K562 (cell line): ENCODE results near the gene ZMIZ1. TPM values are rescaled to one million over a fixed set of nuclear protein-coding genes. Genes with fewer than 3 reads are reported as not detected.
A peak's percentile ranks its signal among the peaks of the same experiment; 100 is the strongest.

Experiments used
- NELFE ChIP-seq: IDR thresholded peaks from 2 replicates; pipeline ENCODE4 v1.6.1; 2011; ENCODE audit warnings: mild to moderate bottlenecking; ENCODE audit not compliant: insufficient read depth, insufficient read length
- NFATC3 ChIP-seq: fragments of 450-650 bp; IDR thresholded peaks from 2 replicates; pipeline ENCODE4 v1.6.1; 2017; ENCODE audit warnings: mild to moderate bottlenecking
- TAF15 ChIP-seq: fragments of 200-400 bp; formaldehyde crosslinking; IDR thresholded peaks from 2 replicates; pipeline ENCODE4 v1.6.1; 2017; ENCODE audit warnings: mild to moderate bottlenecking, low read depth, low read length, moderate library complexity
- polyA plus RNA-seq, 8 experiments: library from polyadenylated mRNA; depleted of rRNA in 4 of 8; stranded (reverse) in 5 of 8; unstranded in 3 of 8; fragments of >200 nt; fragmentation: Nextera tagmentation in 2 of 8; fragmentation: Illumina TruSeq in 1 of 8; extraction: Ambion mirVana in 2 of 8; extraction: Trizol in 1 of 8; gene quantifications; 2 replicates each; pipeline versions ENCODE4 v1.2.1 to v1.2.3, GENCODE V29; 2011 to 2014; ENCODE audit warnings: inconsistent platforms in 1 of 8, missing spikeins in 1 of 8
- total RNA-seq, 7 experiments: library from RNA; depleted of rRNA in 6 of 7; stranded (reverse); fragments of >200 nt in 6 of 7; fragmentation: Illumina TruSeq in 2 of 7; extraction: Trizol in 2 of 7; gene quantifications; 2 replicates each; pipeline versions ENCODE4 v1.2.1 to v1.2.3, GENCODE V29; 2011 to 2021; ENCODE audit warnings: low replicate concordance in 1 of 7
- TF ChIP-seq, protein P1 (sequence below): fragments of 250-450 bp; sonication (Bioruptor Pico); IDR thresholded peaks from 2 replicates; pipeline ENCODE4 v1.5.0; 2021; ENCODE audit warnings: mild to moderate bottlenecking, moderate library complexity
- TF ChIP-seq, protein P2 (sequence below): fragments of 200-800 bp; sonication (Bioruptor generic); IDR thresholded peaks from 2 replicates; pipeline ENCODE4 v1.6.1; 2017; ENCODE audit warnings: missing genetic modification characterization, missing compliant biosample characterization
- TF ChIP-seq, protein P3 (sequence below): sonication (generic); formaldehyde crosslinking; IDR thresholded peaks from 2 replicates; pipeline ENCODE4 v1.9.0; 2022; ENCODE audit warnings: mild to moderate bottlenecking, missing genetic modification reagents
- TF ChIP-seq, protein P4 (sequence below): sonication (generic); formaldehyde crosslinking; IDR thresholded peaks from 2 replicates; pipeline ENCODE4 v1.8.0; 2022; ENCODE audit warnings: mild to moderate bottlenecking, missing genetic modification reagents, borderline replicate concordance

Gene ZMIZ1
- total and polyA plus RNA-seq, 9 of the 15 experiments (the other 6 are each of a cell fraction or from before 2014, with no cell fraction given): 1.0 to 37.3 (median 4.3) TPM

DNA sequence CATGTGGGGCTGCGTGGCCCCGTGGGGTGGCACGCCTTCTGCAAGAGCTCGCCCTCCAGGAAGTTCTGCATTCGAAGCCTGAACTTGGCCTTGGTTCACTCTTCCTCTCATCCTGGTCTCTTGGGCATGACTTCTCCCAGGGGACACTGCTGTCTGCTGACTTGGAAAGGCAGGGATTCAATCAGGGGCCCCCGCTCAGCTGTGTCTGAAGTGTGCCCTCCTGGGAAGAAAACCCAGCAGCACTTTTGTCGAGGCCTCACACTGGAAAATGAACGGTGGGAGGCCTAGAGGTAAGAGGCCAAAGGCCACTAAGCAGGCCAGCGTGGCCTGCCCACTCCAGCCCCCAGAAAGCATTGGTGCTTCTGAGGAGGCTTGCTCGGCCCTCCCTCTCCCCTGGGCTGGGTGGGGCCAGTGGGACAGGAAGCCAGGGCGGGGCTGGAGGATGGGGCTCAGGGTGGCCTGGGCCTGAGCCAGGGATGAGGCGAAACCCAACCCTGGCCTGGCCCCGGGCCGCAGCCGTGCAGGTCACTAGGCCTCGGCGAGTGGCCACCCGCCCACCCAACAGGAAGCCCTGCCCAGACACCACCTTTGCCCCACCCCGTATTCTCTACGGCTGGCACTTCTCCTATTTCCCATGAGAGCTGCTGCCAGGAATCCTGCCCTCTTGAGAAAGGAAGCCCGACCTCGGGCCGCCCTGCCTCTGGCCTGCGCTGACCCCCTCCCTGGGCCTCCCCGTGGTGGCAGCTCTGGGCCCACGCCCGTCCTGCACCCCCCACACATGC is 81.1 kb downstream of the ZMIZ1 start (continued):
- TF ChIP-seq, protein P1, sequence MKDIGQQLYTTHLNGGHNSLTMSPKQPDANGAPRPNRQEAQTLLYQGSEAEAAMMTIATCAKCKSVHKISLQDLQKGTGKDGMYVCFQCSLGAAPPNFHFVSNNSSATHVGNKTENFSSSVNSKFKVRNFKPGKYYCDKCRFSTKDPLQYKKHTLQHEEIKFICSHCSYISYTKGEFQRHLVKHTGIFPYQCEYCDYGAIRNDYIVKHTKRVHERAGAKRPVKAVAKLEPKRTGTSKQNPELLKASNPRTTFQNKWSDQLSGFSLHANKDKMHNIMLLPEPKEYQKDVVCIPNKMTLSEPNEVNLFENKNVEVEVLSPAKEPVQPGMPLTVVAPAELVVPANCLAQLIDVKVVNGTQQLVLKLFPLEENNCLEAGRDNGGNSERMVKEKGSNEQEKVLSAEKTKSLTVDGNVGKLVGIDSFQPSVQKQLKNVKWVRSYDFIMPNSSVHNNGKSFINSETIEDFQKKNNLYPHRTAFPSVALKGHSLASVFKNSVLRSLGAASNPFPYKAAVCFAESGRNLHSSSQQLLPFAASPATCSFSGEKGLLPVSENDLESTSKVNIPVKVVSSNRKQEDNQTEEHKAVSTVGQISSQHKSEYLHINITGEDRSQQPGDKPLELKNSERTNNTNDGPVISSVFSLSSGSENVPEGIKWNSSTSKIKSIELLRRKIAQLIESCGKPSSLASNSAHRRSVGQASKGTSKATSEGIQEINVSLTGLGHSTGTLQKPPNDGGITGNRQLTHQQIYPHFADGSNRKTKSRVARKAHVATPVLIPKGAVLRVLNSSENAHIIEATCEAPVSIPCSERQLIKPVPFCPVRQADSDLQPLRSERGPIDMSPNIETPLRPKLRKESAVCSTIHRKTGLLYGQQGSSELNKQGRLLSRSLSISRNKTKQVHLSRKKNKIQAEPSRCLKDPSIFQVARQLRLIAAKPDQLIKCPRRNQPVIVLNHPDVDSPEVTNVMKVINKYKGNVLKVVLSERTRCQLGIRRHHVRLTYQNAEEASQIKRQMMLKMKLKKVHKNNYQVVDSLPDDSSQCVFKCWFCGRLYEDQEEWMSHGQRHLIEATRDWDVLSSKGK (CRISPR knock-in tag): no peak
- TF ChIP-seq, protein P2, sequence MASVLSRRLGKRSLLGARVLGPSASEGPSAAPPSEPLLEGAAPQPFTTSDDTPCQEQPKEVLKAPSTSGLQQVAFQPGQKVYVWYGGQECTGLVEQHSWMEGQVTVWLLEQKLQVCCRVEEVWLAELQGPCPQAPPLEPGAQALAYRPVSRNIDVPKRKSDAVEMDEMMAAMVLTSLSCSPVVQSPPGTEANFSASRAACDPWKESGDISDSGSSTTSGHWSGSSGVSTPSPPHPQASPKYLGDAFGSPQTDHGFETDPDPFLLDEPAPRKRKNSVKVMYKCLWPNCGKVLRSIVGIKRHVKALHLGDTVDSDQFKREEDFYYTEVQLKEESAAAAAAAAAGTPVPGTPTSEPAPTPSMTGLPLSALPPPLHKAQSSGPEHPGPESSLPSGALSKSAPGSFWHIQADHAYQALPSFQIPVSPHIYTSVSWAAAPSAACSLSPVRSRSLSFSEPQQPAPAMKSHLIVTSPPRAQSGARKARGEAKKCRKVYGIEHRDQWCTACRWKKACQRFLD (CRISPR knock-in tag): peak; percentile 70; the same call in 1 of the 2 replicates
- TF ChIP-seq NELFE (no peak), TAF15 (no peak), NFATC3 (no peak)
- TF ChIP-seq, protein P3, sequence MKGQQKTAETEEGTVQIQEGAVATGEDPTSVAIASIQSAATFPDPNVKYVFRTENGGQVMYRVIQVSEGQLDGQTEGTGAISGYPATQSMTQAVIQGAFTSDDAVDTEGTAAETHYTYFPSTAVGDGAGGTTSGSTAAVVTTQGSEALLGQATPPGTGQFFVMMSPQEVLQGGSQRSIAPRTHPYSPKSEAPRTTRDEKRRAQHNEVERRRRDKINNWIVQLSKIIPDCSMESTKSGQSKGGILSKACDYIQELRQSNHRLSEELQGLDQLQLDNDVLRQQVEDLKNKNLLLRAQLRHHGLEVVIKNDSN: no peak
- TF ChIP-seq, protein P4, sequence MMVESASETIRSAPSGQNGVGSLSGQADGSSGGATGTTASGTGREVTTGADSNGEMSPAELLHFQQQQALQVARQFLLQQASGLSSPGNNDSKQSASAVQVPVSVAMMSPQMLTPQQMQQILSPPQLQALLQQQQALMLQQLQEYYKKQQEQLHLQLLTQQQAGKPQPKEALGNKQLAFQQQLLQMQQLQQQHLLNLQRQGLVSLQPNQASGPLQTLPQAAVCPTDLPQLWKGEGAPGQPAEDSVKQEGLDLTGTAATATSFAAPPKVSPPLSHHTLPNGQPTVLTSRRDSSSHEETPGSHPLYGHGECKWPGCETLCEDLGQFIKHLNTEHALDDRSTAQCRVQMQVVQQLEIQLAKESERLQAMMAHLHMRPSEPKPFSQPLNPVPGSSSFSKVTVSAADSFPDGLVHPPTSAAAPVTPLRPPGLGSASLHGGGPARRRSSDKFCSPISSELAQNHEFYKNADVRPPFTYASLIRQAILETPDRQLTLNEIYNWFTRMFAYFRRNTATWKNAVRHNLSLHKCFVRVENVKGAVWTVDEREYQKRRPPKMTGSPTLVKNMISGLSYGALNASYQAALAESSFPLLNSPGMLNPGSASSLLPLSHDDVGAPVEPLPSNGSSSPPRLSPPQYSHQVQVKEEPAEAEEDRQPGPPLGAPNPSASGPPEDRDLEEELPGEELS (CRISPR knock-in tag): no peak
